Subcutaneous adipose tissue (tissue), 4 donors: ENCODE measurements around the gene KCNJ6. TPM values are rescaled to one million over a fixed set of nuclear protein-coding genes. Genes with fewer than 3 reads are reported as not detected.

ENCODE experiments used
- CTCF ChIP-seq: fragments of 450-650 bp; IDR thresholded peaks from one replicate; pipeline ENCODE4 v1.5.1; 2016; ENCODE audit warnings: low read depth, mild to moderate bottlenecking, control low read depth, antibody characterized with exemption, moderate library complexity
- total RNA-seq, 4 donors: library from RNA; depleted of rRNA; stranded (reverse); fragments of >200 nt; gene quantifications; one replicate each; pipeline ENCODE4 v1.1.0, GENCODE V29; 2016

Gene KCNJ6
- total RNA-seq, 4 donors from 2014 or later, result not detected

- no peak for TF ChIP-seq CTCF
Measured at GRCh38 chr21:37873655-37874054, 42.6 kb downstream of the KCNJ6 start.

GRCh38 chr21:37871121-37871862, 45.0 kb downstream of the KCNJ6 start:
- no peak for TF ChIP-seq CTCF

- TF ChIP-seq CTCF, result no peak
Measured at GRCh38 chr21:37870221-37870620, 46.0 kb downstream of the KCNJ6 start.

DNA sequence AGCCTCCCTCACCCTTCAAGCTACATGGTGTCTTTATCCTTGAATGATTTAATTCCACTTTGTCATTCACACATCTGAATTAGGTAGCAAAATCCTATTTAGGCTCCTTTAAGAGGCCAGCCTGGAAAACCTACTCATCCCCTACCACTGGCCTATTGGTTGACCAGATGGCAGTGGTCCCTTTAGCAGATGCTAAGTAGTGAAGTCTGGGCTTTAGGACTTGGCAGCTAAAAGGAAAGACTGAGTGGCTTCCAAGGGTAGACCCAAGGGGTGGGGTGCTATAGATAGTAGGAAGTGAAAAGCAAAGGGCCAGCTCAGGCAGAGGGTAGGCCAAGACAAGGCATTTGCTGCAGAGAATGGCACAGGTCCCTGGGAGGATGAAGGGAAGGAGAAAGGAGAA, 46.6 kb downstream of the KCNJ6 start:
- TF ChIP-seq CTCF, result no peak

DNA sequence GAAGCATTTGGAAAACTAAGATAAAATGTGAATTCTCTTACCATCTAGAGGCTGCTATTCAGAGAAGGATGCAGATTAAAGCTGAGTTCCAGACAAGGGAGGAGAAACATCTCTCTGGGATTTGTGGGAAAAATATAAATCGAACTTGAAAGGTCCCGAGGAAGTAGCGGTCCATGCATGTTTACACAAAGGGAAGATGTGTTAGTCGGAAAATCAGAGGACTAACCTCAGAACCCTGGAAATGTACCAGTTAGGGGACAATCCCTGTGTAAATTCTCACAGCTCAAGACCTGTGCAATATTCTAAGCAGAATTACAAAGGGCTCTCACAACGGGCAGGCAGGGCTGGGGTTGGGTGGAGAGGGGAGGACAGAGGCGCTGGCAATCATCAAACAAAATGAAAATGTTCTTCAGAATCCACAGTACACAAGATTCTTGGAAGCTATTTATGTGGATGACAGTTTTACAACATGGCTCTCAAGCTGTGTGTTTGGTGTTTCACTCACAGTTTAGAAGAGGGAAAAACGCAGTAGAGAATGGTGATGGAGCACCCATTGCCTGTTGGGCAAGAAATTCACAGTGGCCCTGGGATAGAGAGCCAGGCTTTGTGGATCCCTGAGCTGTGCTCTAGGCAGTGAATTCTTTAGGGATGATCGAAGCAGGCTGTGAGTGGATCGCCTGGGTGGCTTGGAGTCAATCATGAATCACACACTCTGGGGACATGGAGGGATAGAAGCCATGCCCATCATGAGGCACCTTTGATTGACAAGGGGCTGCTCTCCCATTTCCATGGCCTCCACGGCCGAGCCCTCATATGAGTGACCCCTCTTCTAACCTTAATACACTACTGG, 47.6 kb downstream of the KCNJ6 start:
- TF ChIP-seq CTCF, result no peak

DNA sequence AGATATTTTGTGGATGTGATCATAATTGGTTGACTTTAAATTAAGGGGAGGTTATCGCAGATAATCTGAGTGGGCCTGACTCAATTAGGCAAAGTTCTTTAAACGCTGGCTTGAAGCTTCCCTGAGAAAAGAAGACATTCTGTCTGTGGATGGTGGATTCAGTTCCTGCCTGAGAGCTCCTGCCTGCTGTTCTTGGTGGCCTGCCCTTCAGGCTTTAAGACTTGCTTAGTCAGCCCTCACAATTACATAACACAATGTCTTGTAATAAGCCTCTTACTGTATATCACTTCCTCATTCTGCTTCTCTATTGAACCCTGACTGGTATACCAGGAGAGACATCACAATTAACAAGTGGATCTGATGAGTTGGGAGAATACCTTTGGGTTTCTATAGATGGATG, 50.2 kb downstream of the KCNJ6 start:
- no peak for TF ChIP-seq CTCF

- TF ChIP-seq CTCF, result no peak
Measured at GRCh38 chr21:37865156-37865555, 51.1 kb downstream of the KCNJ6 start.
